Measurements from ENCODE around the gene BIVM.

BIVM gene

DNA sequence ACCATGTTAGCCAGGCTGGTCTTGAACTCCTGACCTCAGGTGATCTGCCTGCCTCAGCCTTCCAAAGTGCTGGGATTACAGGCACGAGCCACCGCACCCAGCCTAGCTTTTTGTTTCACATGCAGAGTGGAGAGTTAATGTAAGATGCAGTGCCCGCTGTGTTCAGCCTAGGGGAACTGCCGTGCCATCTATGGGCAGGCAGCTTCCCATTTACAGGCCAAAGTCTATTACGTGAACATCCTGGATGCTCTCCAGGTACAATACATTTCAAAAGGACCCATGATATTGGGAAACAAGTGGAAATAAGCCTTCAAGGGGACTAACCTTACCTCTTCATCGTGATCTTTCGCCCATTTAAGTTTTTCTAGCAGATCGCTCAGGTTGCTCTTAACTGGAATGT, 10.2 kb upstream of the BIVM start:
- 79 to 91% methylated on average over 8 of the region's 8 CpGs for WGBS, 2 experiments (ENCODE audit: insufficient coverage in 2 of 2)

DNA sequence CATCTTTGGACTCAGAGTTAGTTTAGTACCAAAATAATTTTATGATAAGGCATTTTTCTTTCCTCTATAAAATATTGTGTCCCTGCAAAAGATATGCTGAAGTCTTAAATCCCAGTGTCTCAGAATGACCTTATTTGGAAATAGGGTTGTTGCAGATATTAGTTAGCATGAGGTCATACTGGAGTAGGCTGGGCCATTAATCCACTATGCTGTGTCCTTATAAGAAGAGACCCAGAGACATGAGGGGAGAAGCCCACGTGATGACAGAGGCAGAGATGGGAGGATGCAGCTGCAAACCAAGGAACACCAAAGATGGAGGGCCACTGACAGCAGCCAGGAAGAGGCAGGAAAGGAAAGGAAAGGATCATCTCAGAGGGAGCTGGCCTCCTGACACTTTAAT, 6.5 kb upstream of the BIVM start:
- H3K4me1 ChIP-seq (ENCODE audit: control insufficient read depth, insufficient read depth, low read length, poor library complexity, severe bottlenecking): no peaks in the 10 kb centered on the region
- H3K27ac ChIP-seq (ENCODE audit: low read depth, low read length, severe bottlenecking): no peak overlapping the region
- no peak overlapping the region for H3K4me3 ChIP-seq (ENCODE audit: extremely low read depth, insufficient read depth, low read length, poor library complexity, severe bottlenecking)
- WGBS, 2 experiments (ENCODE audit: insufficient coverage in 2 of 2): 80 to 88% methylated on average over 1 of the region's 1 CpG
- no peaks in the 10 kb centered on the region for H3K9me3 ChIP-seq (ENCODE audit: control insufficient read depth, low read length)
- H3K36me3 ChIP-seq (ENCODE audit: control insufficient read depth, insufficient read depth, low read length): peaks cover 32% of the 10 kb centered on the region

More for the DNA sequence above, 10.2 kb upstream of the BIVM start:
- Histone ChIP-seq H3K4me1 (ENCODE audit: control insufficient read depth, insufficient read depth, low read length, poor library complexity, severe bottlenecking) (no peaks in the 10 kb centered on the region), H3K27ac (ENCODE audit: low read depth, low read length, severe bottlenecking) (no peak overlapping the region), H3K36me3 (ENCODE audit: control insufficient read depth, insufficient read depth, low read length) (peaks cover 31% of the 10 kb centered on the region), H3K4me3 (ENCODE audit: extremely low read depth, insufficient read depth, low read length, poor library complexity, severe bottlenecking) (no peak overlapping the region), H3K9me3 (ENCODE audit: control insufficient read depth, low read length) (no peaks in the 10 kb centered on the region)

DNA sequence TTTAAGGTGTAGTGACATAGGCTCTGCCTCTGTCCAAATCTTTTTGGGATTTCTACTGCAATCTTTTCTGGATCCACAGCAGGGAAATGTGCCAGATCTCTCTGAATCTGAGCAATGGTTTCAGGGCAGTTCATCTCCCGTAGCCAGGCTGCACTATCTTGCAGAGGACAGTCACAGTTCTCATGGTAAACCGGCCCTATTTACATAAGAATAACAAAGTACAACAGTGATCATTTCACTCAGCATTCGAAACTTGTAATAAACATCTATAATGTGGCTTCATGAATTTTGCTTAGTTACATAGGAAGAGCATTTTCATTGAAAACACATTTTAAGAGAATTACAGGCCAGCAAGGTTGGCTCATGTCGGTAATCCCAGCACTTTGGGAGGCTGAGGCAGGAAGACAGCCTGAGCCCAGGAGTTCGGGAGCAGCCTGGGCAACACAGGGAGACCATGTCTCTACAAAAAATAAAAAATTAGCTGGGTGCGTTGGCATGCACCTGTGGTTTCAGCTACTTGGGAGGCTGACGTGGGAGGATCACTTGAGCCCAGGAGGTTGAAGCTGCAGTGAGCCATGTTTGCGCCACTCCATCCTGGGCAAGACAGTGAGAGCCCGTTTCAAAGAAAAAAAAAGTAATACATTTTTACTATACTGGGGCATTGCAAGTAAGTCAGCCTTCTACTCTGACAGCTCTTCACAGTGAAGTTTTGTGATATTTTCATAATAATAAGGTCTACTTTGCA, 5.1 kb upstream of the BIVM start:
- Histone ChIP-seq H3K4me1 (ENCODE audit: control insufficient read depth, insufficient read depth, low read length, poor library complexity, severe bottlenecking) (no peaks in the 10 kb centered on the region), H3K36me3 (ENCODE audit: control insufficient read depth, insufficient read depth, low read length) (peaks cover 24% of the 10 kb centered on the region), H3K9me3 (ENCODE audit: control insufficient read depth, low read length) (no peaks in the 10 kb centered on the region), H3K4me3 (ENCODE audit: extremely low read depth, insufficient read depth, low read length, poor library complexity, severe bottlenecking) (no peak overlapping the region), H3K27ac (ENCODE audit: low read depth, low read length, severe bottlenecking) (no peak overlapping the region)
- WGBS, 2 experiments (ENCODE audit: insufficient coverage in 2 of 2): 75% methylated on average over 6 of the region's 9 CpGs

DNA sequence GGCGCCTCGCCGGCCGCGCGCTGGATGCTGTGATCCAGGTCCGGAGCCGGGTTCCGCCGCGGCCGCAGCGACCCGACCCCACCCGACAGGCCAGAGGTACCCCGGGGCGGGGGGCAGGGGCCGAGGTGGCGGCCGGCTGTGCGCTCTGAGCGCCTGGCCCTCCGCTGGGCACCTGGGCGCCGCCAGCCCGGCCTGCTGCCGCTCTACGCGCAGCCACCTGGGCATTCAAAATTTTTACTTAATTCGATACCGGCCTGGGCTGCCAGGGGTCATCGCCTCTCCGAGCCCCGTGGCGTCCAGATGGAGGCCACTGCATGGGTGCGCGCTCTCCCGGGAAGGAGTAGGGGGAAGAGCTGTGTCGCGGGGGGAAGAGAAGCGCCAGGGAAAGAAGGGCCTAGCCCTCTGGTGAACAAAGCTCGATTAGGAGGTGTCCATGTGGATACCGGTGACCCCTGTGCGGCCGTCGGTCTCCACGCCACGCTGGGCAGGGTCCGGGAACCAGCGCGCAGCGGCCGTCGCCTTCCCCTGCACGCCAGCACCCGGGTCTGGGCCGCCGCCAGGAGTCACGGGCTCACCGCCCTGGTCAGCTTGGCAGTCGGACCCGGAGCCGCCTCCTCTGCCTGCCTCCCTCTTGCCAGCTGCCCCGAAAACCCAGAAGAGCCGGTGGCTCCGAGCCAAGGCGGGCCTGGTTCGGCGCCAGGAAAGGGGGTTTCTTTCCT, 666 bp downstream of the BIVM start:
- Histone ChIP-seq H3K4me3 (ENCODE audit: extremely low read depth, insufficient read depth, low read length, poor library complexity, severe bottlenecking) (peak overlapping the region; percentile 85), H3K36me3 (ENCODE audit: control insufficient read depth, insufficient read depth, low read length) (peaks cover 7% of the 10 kb centered on the region), H3K4me1 (ENCODE audit: control insufficient read depth, insufficient read depth, low read length, poor library complexity, severe bottlenecking) (no peaks in the 10 kb centered on the region), H3K27ac (ENCODE audit: low read depth, low read length, severe bottlenecking) (no peak overlapping the region), H3K9me3 (ENCODE audit: control insufficient read depth, low read length) (no peaks in the 10 kb centered on the region)
- 3 to 4% methylated on average over 52 to 59 of the region's 69 CpGs for WGBS, 2 experiments (ENCODE audit: insufficient coverage in 2 of 2)

DNA sequence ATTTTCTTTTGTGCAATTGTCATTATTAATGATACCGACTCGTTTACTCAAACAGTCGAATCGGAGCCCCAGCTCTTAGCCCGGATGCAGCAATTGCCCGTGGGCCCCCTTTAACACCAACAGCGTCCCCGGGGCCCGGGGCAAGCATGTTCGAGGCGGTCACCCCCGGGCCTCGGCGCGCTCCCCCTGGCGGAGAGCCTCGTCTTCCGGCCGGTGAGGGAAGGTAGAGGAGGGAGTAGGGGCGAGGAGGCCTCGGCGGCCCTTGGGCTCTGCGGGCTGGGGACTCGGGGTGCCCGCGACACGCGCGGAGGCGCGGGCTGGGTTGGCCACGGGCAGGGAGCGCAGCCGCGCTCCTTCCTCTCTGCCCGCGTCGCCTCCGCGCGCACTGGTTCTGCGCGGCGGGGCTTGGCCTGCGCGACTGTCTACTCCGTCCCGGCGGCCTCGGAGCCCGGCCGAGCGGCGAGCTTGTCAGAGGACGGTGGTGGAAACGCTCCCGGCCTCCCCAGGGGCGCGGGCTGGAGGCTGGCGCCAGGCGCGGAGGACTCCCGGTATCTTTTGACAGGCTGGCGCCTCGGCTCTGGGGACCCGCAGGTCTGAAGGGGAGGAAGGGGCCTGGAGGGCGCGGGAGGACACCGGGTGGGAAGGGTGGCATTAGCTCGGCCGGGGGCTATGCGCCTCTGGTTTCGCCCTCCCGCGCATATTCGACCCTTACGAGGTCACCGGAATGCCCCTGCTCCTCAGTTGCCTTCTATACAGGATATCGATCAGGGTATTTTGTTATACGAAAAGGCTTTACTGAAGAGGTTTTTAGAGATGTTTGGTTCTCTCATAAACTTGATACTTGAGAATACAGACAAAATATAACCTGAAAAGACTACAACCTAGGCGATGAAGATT, 1.5 kb downstream of the BIVM start:
- no peak overlapping the region for H3K27ac ChIP-seq (ENCODE audit: low read depth, low read length, severe bottlenecking)
- no peaks in the 10 kb centered on the region for H3K4me1 ChIP-seq (ENCODE audit: control insufficient read depth, insufficient read depth, low read length, poor library complexity, severe bottlenecking)
- H3K9me3 ChIP-seq (ENCODE audit: control insufficient read depth, low read length): no peaks in the 10 kb centered on the region
- WGBS, 2 experiments (ENCODE audit: insufficient coverage in 2 of 2): 5% methylated on average over 43 to 50 of the region's 81 CpGs
- peaks cover 4% of the 10 kb centered on the region for H3K36me3 ChIP-seq (ENCODE audit: control insufficient read depth, insufficient read depth, low read length)
- H3K4me3 ChIP-seq (ENCODE audit: extremely low read depth, insufficient read depth, low read length, poor library complexity, severe bottlenecking): peak overlapping the region; percentile 85

DNA sequence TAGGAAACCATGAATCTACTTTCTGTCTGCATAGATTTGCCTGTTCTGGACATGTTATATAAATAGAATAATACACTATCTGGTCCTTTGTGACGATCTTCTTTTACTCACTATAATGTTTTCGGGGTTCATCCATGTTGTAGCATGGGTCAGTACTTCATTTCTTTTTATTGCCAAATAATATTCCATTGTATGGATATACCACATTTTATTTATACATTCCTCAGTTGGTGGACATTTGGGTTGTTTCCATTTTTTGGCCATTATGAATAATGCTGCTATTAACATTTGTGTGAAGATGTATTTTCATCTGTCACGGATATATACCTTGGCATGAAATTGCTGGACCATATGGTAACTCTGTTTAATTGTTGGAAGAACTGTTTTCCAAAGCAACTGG, 6.8 kb downstream of the BIVM start:
- Histone ChIP-seq H3K4me1 (ENCODE audit: control insufficient read depth, insufficient read depth, low read length, poor library complexity, severe bottlenecking) (no peaks in the 10 kb centered on the region), H3K36me3 (ENCODE audit: control insufficient read depth, insufficient read depth, low read length) (peaks cover 16% of the 10 kb centered on the region), H3K4me3 (ENCODE audit: extremely low read depth, insufficient read depth, low read length, poor library complexity, severe bottlenecking) (no peak overlapping the region), H3K27ac (ENCODE audit: low read depth, low read length, severe bottlenecking) (no peak overlapping the region), H3K9me3 (ENCODE audit: control insufficient read depth, low read length) (no peaks in the 10 kb centered on the region)
- 80% methylated on average over 1 of the region's 3 CpGs; no CpG with 5 or more reads in 1 of the 2 experiments for WGBS, 2 experiments (ENCODE audit: insufficient coverage in 2 of 2)

DNA sequence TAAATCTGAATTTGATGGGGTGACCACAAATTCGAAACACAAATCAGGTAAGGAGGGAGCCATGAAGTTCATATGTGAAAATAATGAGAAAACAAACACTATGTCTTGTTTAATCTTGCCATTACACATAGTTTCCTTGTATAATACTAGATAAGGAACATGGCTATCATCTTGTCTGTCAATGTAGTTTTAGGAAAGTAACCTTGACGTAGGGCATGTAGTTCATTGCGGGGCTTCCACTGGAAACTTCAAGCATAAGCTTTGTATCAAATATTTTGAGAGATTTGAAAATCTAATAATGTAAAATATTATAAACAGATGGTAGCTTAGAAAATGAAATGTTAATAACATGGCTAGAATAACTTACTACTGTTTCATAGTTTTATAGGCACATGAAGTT, 8.8 kb downstream of the BIVM start:
- Histone ChIP-seq H3K36me3 (ENCODE audit: control insufficient read depth, insufficient read depth, low read length) (peaks cover 23% of the 10 kb centered on the region), H3K4me1 (ENCODE audit: control insufficient read depth, insufficient read depth, low read length, poor library complexity, severe bottlenecking) (peaks cover 6% of the 10 kb centered on the region), H3K4me3 (ENCODE audit: extremely low read depth, insufficient read depth, low read length, poor library complexity, severe bottlenecking) (no peak overlapping the region), H3K27ac (ENCODE audit: low read depth, low read length, severe bottlenecking) (no peak overlapping the region), H3K9me3 (ENCODE audit: control insufficient read depth, low read length) (peaks cover 5% of the 10 kb centered on the region)
- WGBS, 2 experiments (ENCODE audit: insufficient coverage in 2 of 2): no CpG with 5 or more reads among the region's 3 CpGs

DNA sequence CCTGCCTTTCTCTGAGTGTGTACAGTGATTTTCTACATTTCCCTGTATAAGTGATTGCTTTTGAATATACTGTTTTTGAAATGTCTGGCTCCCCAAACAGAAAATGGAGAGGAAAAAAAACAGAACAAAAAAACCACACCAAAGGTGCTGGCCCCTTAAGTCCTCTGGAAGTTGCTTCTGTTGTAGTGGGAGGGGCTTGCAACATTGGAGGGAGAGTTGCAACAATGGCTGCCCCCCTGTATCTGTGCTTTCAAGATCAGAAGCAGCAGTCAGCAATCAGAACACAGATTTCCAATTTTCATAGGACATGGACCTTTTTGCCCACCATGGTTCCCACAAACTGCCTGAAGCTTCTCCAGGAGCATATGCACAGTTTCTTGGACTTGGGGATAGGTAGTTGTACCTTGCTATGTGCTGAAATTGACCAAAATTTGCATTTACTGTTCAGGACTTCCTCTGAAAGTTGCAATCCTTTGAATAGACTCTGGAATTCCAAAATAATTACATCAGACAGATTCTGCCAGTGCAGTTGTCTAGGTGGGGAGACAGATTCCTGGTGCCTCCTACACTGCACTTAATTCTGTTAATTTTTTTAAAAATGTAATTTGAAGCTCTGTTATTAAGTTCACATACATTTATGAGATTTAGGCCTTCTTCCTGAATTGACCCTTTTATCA, 13.8 kb downstream of the BIVM start:
- Histone ChIP-seq H3K36me3 (ENCODE audit: control insufficient read depth, insufficient read depth, low read length) (peaks cover 16% of the 10 kb centered on the region), H3K4me1 (ENCODE audit: control insufficient read depth, insufficient read depth, low read length, poor library complexity, severe bottlenecking) (peaks cover 13% of the 10 kb centered on the region), H3K9me3 (ENCODE audit: control insufficient read depth, low read length) (peaks cover 5% of the 10 kb centered on the region), H3K4me3 (ENCODE audit: extremely low read depth, insufficient read depth, low read length, poor library complexity, severe bottlenecking) (no peak overlapping the region), H3K27ac (ENCODE audit: low read depth, low read length, severe bottlenecking) (no peak overlapping the region)

DNA sequence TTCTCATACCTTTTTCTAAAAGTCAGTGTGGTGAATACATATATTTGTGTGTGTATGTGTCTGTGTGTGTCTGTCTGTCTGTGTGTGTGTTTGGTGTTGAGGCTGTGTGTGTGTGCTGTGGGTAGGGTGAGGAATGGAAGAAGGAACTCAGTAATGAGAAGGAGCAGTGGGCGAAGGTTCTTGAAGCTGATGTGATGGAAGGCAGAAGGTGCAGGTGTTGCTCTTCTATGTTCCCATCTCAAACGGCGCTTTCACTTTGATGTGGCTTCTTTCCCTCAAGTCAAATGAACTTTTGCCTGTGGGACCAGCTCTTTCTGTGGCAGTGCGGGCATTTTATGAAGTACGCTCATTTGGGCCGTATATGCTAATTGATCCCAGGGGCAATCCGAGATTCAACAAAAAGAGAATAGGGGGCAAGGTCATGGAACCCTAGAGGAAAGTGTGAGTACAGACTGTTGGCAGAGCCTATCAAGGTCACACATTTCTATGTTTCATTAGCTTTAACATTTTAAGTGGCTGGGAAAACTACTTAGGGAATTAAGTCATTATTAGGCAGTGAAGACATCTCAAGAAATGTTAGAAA, 15.2 kb downstream of the BIVM start:
- Histone ChIP-seq H3K4me3 (ENCODE audit: extremely low read depth, insufficient read depth, low read length, poor library complexity, severe bottlenecking) (no peak overlapping the region), H3K9me3 (ENCODE audit: control insufficient read depth, low read length) (peaks cover 5% of the 10 kb centered on the region), H3K36me3 (ENCODE audit: control insufficient read depth, insufficient read depth, low read length) (peaks cover 16% of the 10 kb centered on the region), H3K27ac (ENCODE audit: low read depth, low read length, severe bottlenecking) (no peak overlapping the region), H3K4me1 (ENCODE audit: control insufficient read depth, insufficient read depth, low read length, poor library complexity, severe bottlenecking) (peaks cover 20% of the 10 kb centered on the region)
- 94 to 95% methylated on average over 6 of the region's 7 CpGs for WGBS, 2 experiments (ENCODE audit: insufficient coverage in 2 of 2)

DNA sequence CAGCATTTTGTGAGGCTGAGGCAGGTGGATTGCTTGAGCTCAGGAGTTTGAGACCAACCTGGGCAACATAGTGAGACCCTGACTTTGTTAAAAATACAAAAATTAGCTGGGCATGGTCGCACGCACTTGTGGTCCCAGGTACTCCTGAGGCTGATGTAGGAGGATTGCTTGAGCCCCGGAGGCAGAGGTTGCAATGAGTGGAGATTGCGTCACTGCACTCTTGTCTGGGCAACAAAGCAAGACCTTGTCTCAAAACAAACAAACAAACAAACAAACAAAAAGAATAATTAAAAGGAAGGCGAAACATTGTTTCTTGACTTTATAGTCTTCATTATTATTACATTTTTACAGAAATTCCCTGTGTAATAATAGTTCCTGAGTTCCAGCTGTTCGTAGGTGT, 15.9 kb downstream of the BIVM start:
- no peak overlapping the region for H3K27ac ChIP-seq (ENCODE audit: low read depth, low read length, severe bottlenecking)
- 50% methylated on average over 2 of the region's 6 CpGs for WGBS, 2 experiments (ENCODE audit: insufficient coverage in 2 of 2)
- peaks cover 10% of the 10 kb centered on the region for H3K36me3 ChIP-seq (ENCODE audit: control insufficient read depth, insufficient read depth, low read length)
- peaks cover 20% of the 10 kb centered on the region for H3K4me1 ChIP-seq (ENCODE audit: control insufficient read depth, insufficient read depth, low read length, poor library complexity, severe bottlenecking)
- H3K9me3 ChIP-seq (ENCODE audit: control insufficient read depth, low read length): peaks cover 5% of the 10 kb centered on the region
- no peak overlapping the region for H3K4me3 ChIP-seq (ENCODE audit: extremely low read depth, insufficient read depth, low read length, poor library complexity, severe bottlenecking)
